RCC 7860 (cell line): ENCODE measurements around the gene MSMP.

ENCODE experiments used
- DNase-seq: peaks from one replicate; pipeline ENCODE4 v3.0.0-alpha.2; 2015; ENCODE audit warnings: low spot score
- FAIRE-seq: peaks from 2 replicates; lab custom pipeline; 2012; peaks lifted over from hg19 to GRCh38; lab: Jason Lieb, UNC

MSMP gene

DNA sequence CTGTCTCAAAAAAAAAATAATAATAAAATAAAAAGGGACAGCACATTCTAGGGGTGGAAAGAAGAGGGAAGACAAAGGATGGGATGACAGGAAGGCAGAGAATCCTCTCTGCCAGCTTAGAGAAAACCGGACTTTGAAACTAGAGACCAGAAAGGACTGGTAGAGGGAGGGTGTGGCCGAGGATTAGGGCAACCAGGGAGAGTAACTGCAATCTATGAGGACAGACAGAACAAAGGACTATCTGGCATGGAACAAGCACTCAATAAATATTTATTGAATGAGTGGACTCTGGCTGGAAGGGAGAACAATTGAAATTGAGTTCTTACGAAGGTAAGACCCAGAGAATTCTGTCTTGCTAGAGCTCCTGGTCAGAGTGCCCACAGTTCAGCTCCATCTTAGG is 7.5 kb downstream of the MSMP start:
- FAIRE-seq (no peak), DNase-seq (no peak)

DNA sequence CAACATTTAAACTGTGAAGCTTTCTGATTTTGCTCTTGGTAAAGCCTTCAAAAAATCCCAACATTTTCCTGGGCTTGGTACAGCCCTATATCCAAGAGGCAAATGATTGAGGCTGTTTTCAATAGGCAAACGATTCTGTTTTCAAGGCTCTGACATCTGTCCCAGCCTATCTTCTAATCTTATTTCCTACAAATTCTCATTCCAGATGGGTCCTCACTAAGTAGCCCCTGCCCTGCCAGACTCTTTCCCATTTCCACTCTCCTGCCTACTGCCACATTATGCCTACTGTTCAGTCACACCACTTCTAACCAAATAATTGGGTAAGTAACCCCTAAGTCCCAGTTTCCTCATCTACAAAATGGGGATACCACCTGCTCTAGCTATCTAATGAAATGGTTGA is 8.5 kb downstream of the MSMP start:
- DNase-seq: no peak
- FAIRE-seq: no peak

GRCh38 chr9:35743880-35744518 is 10.1 kb downstream of the MSMP start:
- no peak for DNase-seq
- no peak for FAIRE-seq

DNA sequence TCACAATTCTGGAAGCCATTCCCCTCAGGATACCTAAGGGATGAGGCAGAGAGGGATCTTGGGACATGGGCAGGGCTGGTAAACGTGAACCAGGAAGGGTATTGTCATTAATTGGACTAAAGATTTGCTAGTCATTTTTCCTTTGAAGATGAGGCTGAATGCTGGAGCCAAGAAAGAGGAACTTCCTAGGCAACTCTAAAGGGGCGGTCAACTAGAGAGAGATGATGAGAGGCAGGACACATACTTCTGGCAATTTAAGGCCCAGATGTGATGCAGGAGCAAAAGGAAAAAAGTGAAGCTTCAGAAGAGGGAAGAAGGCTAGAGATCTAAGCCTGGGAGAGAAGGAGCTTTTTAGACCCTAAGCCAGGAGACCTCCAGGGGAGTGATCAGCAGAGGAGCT is 10.6 kb downstream of the MSMP start:
- no peak for FAIRE-seq
- DNase-seq: no peak

GRCh38 chr9:35741740-35742139 is 12.3 kb downstream of the MSMP start:
- FAIRE-seq (no peak), DNase-seq (no peak)

DNA sequence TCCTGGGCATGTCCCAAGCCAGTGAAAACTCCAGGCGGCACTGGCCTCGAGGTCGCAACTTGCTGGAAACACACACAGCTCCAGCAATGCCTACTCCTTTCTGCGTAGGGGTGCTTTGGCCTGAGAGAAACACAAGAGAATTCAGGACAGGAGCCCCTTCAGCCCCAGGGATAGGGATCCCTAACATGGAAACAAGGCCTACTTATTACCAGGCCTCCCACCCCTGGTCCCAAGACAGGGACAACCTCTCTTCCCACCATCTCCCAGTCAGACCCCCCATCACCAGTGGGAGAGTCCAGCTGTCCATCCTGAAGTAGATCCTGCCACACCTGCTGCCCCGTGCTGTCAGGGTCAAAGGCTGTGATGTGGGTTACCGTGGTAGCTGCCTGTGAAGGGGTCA is 13.8 kb downstream of the MSMP start:
- FAIRE-seq (no peak), DNase-seq (no peak)

GRCh38 chr9:35738924-35739323 is 15.2 kb downstream of the MSMP start:
- no peak for DNase-seq
- no peak for FAIRE-seq

DNA sequence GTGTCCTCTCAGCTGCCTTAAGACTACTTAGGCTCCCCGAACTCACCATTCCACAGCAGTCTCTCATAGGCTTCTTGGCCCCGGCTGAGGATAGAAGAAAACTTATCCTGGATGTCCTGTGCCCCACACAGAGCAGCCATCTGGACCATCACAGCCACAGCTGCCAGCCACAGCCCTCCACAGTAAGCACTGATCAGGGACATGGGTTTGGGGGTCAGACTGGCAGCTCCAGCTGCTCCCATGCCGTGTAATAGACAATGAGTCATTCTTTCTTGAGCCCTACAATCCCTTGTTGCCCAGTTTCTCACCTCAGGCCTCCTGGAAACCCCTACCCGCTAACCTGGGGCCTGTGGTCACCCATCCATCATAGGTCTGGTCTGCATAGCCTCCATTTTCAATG is 15.9 kb downstream of the MSMP start:
- DNase-seq (no peak), FAIRE-seq (no peak)

DNA sequence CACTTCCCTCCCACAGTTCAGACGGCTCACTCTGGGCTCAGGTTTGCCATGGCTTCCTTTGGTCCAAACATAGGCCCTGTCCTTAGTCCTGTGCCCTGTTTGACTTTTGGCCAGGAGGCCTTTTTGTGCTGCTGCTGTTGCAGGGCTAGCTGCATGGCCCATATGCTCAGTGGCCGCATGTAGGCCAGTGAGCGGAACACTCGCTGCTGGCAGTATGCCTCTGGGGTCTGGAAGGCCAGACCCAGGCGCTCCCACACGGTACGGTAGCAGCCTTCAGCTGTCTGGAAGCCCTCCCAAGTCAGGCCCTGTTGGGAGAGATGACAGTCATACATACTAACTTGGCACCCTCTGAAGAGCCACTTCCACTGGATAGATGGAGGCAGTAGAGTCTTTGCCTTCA is 16.9 kb downstream of the MSMP start:
- DNase-seq: no peak

GRCh38 chr9:35736201-35736633 is 17.9 kb downstream of the MSMP start:
- peak; percentile 57 for DNase-seq
- no peak for FAIRE-seq

More for the DNA sequence above, 16.9 kb downstream of the MSMP start:
- no peak for FAIRE-seq

GRCh38 chr9:35734096-35734495 is 20.0 kb downstream of the MSMP start:
- DNase-seq (no peak), FAIRE-seq (no peak)

DNA sequence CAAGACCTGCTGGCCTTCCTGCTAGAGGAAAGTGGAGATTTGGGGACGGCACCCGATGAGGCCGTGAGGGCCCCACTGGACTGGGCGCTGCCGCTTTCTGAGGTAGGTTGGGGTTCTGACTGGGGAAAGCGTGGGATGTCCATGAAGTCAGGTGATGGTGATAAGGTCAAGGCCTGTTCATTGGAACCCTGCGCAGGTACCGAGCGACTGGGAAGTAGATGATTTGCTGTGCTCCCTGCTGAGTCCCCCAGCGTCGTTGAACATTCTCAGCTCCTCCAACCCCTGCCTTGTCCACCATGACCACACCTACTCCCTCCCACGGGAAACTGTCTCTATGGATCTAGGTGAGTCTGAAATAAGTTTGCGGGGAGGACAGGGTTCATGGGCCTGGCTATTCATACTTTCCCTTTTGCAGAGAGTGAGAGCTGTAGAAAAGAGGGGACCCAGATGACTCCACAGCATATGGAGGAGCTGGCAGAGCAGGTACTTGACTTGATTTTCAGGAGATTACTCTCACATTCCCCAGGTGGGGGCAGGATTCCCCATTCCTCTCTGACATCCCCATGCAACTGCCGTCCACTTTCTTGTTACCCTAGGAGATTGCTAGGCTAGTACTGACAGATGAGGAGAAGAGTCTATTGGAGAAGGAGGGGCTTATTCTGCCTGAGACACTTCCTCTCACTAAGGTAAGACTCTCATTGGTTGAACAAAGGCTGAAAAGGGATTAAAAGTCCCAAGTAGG is 21.1 kb downstream of the MSMP start:
- FAIRE-seq: peak; percentile 7
- peak; percentile 68 for DNase-seq

GRCh38 chr9:35732185-35732799 is 21.8 kb downstream of the MSMP start, which contains the start of the genes CREB3 and TLN1:
Gene CREB3 (plus strand): TSS chr9:35732666. CDS start chr9:35732773, 107 bp downstream.
Gene TLN1 (minus strand): TSS chr9:35732195. CDS start chr9:35725694, 6,501 bp downstream.
- peak; percentile 83 for FAIRE-seq
- peak; percentile 93 for DNase-seq

GRCh38 chr9:35731415-35732184 is 22.5 kb downstream of the MSMP start:
- no peak for FAIRE-seq
- peak; percentile 16 for DNase-seq

DNA sequence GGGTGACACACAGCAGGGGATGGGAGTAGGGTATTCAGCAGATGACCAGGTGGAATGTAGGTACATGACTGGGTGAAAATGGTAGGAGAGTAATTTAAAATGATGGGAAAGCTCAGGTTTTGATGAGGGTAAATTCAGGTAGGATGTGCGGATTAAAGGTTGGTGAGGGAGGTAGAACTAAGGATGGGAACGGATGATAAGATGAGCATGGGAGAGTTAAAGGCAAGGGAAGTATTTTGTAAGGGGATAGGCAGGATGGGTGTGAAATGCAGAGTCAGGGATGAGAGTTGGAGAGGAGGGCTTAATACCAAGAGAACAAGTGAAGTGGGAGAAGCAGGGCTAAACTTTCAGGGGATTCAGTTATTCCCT is 23.6 kb downstream of the MSMP start:
- no peak for FAIRE-seq

GRCh38 chr9:35729700-35730485 is 24.2 kb downstream of the MSMP start:
- FAIRE-seq (peak; percentile 74), DNase-seq (peak; percentile 83)

More for the DNA sequence above, 23.6 kb downstream of the MSMP start:
- DNase-seq: no peak

DNA sequence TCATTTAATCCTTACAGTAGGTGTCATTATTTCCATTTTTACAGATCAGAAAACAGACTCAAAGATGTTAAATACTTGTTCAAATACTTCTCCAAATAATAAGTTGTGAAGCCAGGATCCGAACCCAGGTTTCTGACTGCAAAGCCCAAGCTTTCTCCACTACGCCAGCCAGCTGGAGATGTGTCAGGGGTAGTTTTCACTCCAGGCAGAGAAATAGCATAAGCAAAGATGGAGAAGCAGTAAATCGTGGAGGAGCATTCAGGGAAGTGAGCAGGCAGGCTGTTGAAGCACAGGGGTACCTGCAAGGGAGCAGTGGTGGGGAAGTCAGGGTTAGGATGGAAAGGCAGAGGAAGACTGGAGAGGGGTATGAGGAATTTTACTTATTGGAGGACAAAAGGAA is 25.0 kb downstream of the MSMP start:
- FAIRE-seq: no peak

DNA sequence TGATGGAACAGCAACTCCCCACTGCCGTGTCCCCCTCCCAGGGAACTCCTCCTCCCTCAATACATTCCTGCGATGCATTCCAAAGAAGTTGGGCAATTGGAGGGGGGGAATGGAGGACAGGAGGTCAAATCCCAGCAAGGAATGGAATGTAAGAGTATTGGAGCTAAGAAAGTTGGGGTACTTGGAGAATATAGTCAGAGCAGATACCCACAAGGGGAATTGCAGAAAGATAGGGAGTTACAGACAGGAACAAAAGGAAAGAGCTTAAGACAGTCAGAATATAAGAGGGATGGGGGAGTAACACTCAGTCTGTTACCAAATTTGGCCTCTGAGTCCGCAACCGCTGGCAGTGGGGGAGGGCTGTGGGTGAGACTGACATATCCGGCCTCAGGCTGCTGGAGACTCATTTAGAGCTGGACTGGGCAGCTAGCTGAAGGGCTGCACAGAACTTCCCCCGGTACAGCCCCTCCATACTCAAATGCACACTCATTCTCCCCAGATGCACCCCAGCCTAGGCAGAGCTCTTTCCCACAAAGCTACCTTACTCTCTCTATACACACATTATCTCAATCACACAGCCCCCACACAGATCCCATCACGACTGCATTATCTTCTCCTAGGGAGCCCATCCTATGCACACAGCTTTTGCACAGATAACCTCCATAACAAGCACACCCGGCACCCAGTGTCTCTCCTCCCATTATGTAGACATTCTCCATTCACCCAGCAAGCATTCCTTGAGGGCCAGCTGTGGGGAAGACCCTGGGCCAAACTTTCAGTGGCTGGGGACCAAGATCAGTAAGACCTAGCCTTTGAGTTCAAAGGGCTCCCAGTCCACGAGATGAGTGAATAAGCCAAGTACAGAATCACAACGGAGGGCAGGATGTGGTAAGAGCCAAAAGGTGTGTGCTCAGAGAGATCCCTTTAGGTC is 25.8 kb downstream of the MSMP start:
- FAIRE-seq (no peak), DNase-seq (peak; percentile 69)

More for the DNA sequence above, 25.0 kb downstream of the MSMP start:
- DNase-seq: no peak

- FAIRE-seq (peak; percentile 14), DNase-seq (no peak)
Observed at GRCh38 chr9:35727676-35728040, 26.4 kb downstream of the MSMP start.
